Hematopoietic multipotent progenitor cell treated with erythropoietin and hydrocortisone succinate and interleukin-3 and kit ligand, for 8 days (in vitro differentiated cells): ENCODE results near the gene SFTPB.
"Not testable (repeated sequence)": the region's sequence is repeated elsewhere in the genome, so short reads cannot be mapped to it uniquely, and the experiment has no call there.

Experiments
- DNase-seq: peaks from one replicate; pipeline ENCODE4 v3.0.0-alpha.2; 2015

Gene SFTPB

GRCh38 chr2:85675427-85675826, 7.4 kb upstream of the SFTPB start:
- no peak for DNase-seq

GRCh38 chr2:85674417-85674816, 6.4 kb upstream of the SFTPB start:
- DNase-seq: no peak

- no peak for DNase-seq
Measured at GRCh38 chr2:85673716-85674375, 5.8 kb upstream of the SFTPB start.

GRCh38 chr2:85672456-85672855, 4.5 kb upstream of the SFTPB start:
- DNase-seq: no peak

GRCh38 chr2:85670416-85670815, 2.4 kb upstream of the SFTPB start:
- not testable (repeated sequence) for DNase-seq

- DNase-seq: no peak
Measured at GRCh38 chr2:85669549-85669948, 1.6 kb upstream of the SFTPB start.

GRCh38 chr2:85668857-85669142, 801 bp upstream of the SFTPB start:
- DNase-seq: no peak

- DNase-seq: no peak
Measured at GRCh38 chr2:85667561-85668008, 414 bp downstream of the SFTPB start.

GRCh38 chr2:85666435-85667316, 1.3 kb downstream of the SFTPB start:
- DNase-seq: no peak

- no peak for DNase-seq
Measured at GRCh38 chr2:85666016-85666415, 2.0 kb downstream of the SFTPB start.

- DNase-seq: no peak
Measured at GRCh38 chr2:85665264-85665937, 2.6 kb downstream of the SFTPB start.

- no peak for DNase-seq
Measured at GRCh38 chr2:85663594-85664565, 4.1 kb downstream of the SFTPB start.

- no peak for DNase-seq
Measured at GRCh38 chr2:85662899-85663593, 5.0 kb downstream of the SFTPB start.

GRCh38 chr2:85661139-85661858, 6.7 kb downstream of the SFTPB start:
- no peak for DNase-seq

- no peak for DNase-seq
Measured at GRCh38 chr2:85660725-85661124, 7.3 kb downstream of the SFTPB start.

GRCh38 chr2:85660301-85660700, 7.7 kb downstream of the SFTPB start:
- not testable (repeated sequence) for DNase-seq

GRCh38 chr2:85659324-85659981, 8.5 kb downstream of the SFTPB start:
- no peak for DNase-seq

- DNase-seq: not testable (repeated sequence)
Measured at GRCh38 chr2:85657399-85657798, 10.6 kb downstream of the SFTPB start.

- DNase-seq: no peak
Measured at GRCh38 chr2:85656468-85656867, 11.5 kb downstream of the SFTPB start.

GRCh38 chr2:85655961-85656417, 12.0 kb downstream of the SFTPB start:
- DNase-seq: no peak

GRCh38 chr2:85653996-85654395, 14.0 kb downstream of the SFTPB start:
- DNase-seq: no peak
